ACC112 (cell line): Measurements from ENCODE around the gene KATNB1.

Source experiments
- H2AFZ ChIP-seq: fragments of 200-600 bp; sonication (generic); one replicate; pipeline ENCODE4 v1.6.0; 2017; ENCODE audit warnings: antibody characterized with exemption, low read length; ENCODE audit not compliant: unreplicated experiment
- H3K27ac ChIP-seq: fragments of 200-600 bp; sonication (generic); 2 replicates; pipeline ENCODE4 v1.5.1; 2014; ENCODE audit warnings: low read depth, mild to moderate bottlenecking, antibody characterized with exemption, low read length, moderate library complexity
- H3K27me3 ChIP-seq: fragments of 200-600 bp; sonication (generic); 2 replicates; pipeline ENCODE4 v1.6.1; 2014; ENCODE audit warnings: mild to moderate bottlenecking, antibody characterized with exemption, low read length, moderate library complexity, mixed read lengths; ENCODE audit not compliant: insufficient read depth
- H3K36me3 ChIP-seq: fragments of 200-600 bp; sonication (generic); 2 replicates; pipeline ENCODE4 v1.6.1; 2016; ENCODE audit warnings: mild to moderate bottlenecking, antibody characterized with exemption, low read length, moderate library complexity, mixed read lengths; ENCODE audit not compliant: insufficient read depth
- H3K4me1 ChIP-seq: fragments of 200-600 bp; sonication (generic); one replicate; pipeline ENCODE4 v1.6.1; 2016; ENCODE audit warnings: low read length, mixed read lengths; ENCODE audit not compliant: insufficient read depth, unreplicated experiment, control insufficient read depth
- H3K4me3 ChIP-seq: fragments of 200-600 bp; sonication (generic); 2 replicates; pipeline ENCODE4 v1.5.1; 2014; ENCODE audit warnings: mild to moderate bottlenecking, low read depth, low read length
- H3K79me2 ChIP-seq: fragments of 200-600 bp; sonication (generic); one replicate; pipeline ENCODE4 v1.6.0; 2016; ENCODE audit warnings: low read length; ENCODE audit not compliant: control insufficient read depth, unreplicated experiment, insufficient read depth

Gene KATNB1

DNA sequence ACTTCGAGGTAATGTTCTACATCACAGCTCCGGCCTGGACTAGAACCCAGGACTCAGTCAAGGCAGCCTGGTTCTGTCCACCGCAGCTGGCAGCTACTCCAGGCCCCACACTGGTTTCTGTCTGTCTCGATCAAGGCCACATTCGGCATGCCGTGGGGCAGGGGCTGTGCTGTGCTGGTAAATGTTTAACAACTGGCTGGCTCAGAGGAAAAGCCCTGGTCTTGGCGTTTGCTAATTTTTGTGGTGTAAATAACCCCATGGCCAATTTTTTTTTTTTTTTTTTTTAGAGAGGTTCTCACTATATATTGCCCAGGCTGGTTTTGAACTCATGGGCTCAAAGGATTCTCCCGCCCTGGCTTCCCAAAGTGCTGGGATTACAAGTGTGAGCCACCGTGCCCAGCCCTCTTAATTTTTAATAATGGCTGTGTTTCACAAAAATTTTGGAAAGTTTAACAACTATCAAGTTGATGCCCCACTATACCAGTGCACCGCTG, 41.3 kb upstream of the KATNB1 start:
- Histone ChIP-seq H2AFZ (no peak overlapping the region), H3K27ac (no peak overlapping the region), H3K36me3 (no peaks in the 10 kb centered on the region), H3K4me1 (no peaks in the 10 kb centered on the region), H3K4me3 (no peak overlapping the region), H3K27me3 (peaks cover 12% of the 10 kb centered on the region), H3K79me2 (no peaks in the 10 kb centered on the region)

DNA sequence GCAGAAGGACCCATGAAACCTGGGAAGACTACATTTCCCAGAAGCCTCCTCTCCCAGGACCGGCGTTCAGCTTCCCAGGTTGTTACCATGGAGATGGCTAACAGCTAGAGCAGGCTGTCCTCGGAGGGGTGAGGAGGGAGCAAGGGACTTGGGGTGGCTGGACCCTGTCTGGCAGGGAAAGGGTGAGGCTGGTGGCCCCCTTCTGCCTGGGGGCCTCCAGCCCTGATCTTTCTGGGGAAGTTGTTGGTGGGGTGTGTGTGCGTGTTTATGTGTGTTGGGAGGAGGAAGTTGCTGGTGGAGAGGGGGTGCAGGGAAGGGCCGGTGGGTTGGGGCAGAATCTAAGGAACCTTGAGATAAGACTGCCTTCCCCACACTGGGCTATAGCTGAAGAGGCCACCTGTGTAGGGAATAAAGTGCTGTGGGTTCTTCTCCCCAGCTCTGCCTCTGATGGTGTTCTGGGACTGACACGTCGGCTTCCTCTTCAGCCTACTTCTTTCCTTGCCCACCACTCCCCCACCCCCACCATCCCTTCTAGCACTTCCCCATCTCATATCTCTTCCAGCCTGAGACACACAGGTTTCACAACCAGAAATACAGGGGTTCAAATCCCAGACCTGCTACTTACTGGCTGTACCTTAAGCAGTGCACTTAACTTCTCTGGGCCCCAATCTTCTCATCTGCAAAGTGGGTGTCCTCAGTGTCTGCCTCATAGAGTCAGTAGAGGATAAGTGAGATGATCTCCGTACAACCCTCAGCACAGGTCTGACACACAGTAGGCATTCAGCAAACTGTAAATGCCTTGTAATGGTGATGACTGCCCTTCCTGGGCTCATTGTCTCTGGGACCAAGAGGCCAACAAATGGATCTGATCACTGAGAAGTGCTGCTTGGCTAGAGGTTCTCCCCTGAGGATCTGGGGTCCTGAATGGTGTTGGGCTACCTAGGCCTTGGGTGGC, 40.6 kb upstream of the KATNB1 start, which contains the start of gene DRC7:
Gene DRC7, plus strand, starts transcription at position 82 of the 955 bp plus-strand sequence. CDS start 3,144 bp downstream, outside the sequence.
- Histone ChIP-seq H3K36me3 (no peaks in the 10 kb centered on the region), H3K4me3 (0 out of 2 replicates have a peak within 1 kb of the TSS, but pooled peaks have one; percentile 35), H3K27me3 (peaks cover 12% of the 10 kb centered on the region), H2AFZ (no peak within 1 kb of the TSS), H3K79me2 (no peaks in the 10 kb centered on the region), H3K4me1 (no peaks in the 10 kb centered on the region), H3K27ac (no peak within 1 kb of the TSS)

GRCh38 chr16:57695680-57696069, 39.9 kb upstream of the KATNB1 start:
- Histone ChIP-seq H3K27me3 (peaks cover 12% of the 10 kb centered on the region), H3K79me2 (no peaks in the 10 kb centered on the region), H2AFZ (no peak overlapping the region), H3K4me3 (no peak overlapping the region), H3K36me3 (no peaks in the 10 kb centered on the region), H3K4me1 (no peaks in the 10 kb centered on the region), H3K27ac (no peak overlapping the region)

DNA sequence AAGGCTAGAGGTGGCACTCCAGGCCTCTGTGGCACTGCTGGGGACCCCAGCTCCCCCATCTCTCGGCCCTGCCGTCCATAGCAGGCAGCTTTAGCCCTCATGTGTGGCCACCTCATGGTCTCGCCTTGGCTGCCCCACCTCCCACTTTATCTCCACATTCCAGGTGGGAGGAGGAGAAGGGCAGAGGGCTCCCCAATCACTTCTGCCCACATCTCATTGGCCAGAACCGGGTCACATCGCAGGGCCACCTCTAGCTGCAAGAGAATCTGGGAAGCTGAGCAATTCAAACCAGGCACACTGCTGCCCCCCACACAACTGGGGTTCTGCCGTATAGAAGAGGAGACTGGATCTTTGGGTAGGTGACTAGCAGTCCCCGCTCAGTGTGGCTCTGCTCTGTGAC, 39.3 kb upstream of the KATNB1 start:
- Histone ChIP-seq H3K4me1 (no peaks in the 10 kb centered on the region), H3K27me3 (peaks cover 12% of the 10 kb centered on the region), H3K27ac (no peak overlapping the region), H3K36me3 (no peaks in the 10 kb centered on the region), H3K79me2 (no peaks in the 10 kb centered on the region), H2AFZ (no peak overlapping the region), H3K4me3 (no peak overlapping the region)

DNA sequence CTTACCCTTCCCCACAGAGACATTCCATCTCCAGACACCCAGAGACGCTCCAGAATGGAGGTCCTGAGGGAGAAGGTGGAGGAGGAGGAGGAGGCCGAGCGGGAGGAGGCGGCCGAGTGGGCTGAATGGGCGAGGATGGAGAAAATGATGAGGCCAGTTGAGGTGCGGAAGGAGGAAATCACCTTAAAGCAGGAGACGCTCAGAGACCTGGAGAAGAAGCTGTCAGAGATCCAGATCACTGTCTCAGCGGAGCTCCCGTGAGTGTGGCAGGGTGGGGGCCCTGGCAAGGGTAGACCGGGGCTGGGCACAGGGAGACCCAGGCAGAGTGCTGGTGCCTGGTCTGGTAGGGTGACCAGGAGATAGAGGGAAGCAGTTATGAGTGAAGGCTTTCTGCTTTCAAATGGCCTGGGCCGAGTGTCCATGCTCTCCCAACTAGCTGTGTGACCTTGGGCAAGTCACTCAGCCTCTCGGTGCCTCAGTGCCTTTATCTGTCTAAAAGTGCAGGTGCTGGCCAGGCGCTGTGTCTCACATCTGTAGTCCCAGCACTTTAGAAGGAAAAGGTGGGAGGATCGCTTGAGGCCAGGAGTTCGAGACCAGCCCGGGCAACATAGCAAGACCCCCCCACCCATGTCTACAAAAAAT, 37.6 kb upstream of the KATNB1 start:
- Histone ChIP-seq H2AFZ (no peak overlapping the region), H3K79me2 (no peaks in the 10 kb centered on the region), H3K27ac (no peak overlapping the region), H3K36me3 (no peaks in the 10 kb centered on the region), H3K27me3 (0 out of 2 replicates have a peak, but pooled peaks cover 3% of the 10 kb centered on the region), H3K4me1 (no peaks in the 10 kb centered on the region), H3K4me3 (no peak overlapping the region)

DNA sequence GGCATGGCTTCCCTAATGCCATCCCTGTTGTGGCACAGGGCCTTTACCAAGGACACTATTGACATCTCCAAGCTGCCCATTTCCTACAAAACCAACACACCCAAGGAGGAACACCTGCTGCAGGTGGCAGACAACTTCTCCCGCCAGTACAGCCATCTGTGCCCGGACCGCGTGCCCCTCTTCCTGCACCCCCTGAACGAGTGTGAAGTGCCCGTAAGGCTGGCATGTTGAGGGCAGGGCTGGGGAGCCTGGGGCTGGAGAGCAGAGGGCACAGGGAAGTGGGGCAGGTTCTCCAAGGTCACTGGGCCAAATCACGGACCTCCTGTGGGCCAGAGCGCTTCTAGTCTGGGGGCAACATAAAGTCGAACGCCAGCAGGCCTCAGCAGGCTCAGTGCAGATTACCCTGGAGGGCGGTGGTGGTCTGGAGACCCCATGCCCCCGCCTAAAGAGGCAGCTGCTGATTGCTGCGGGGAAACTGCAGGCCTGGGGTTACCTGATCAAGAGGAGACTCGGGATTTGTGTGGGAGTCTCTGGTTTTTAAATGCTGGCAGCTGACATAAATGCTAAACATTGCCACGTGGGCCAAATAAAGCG, 36.7 kb upstream of the KATNB1 start:
- Histone ChIP-seq H3K27me3 (no peaks in the 10 kb centered on the region), H3K4me1 (no peaks in the 10 kb centered on the region), H3K36me3 (no peaks in the 10 kb centered on the region), H3K4me3 (no peak overlapping the region), H3K27ac (no peak overlapping the region), H2AFZ (no peak overlapping the region), H3K79me2 (no peaks in the 10 kb centered on the region)

DNA sequence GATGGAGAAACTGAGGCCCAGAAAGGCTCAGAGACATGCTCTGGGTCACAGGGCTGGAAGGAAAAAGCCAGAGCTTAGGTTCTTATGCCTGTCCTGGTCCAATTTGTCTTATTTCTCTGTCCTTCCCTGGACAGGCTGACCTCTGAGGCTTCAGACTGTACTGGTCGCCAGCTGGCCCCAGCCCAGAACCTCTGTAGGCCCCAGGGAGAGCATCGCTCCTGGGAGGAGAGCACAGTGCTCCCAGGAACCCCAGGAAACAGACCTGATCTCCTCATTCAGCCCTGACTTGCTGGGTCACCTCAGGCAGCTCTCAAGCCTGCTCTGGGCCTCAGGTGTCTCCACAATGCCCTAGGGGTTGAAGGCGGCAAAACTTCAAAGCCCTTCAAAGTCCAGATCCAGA, 36.1 kb upstream of the KATNB1 start:
- Histone ChIP-seq H3K27ac (no peak overlapping the region), H3K27me3 (no peaks in the 10 kb centered on the region), H3K4me1 (no peaks in the 10 kb centered on the region), H3K36me3 (no peaks in the 10 kb centered on the region), H2AFZ (no peak overlapping the region), H3K4me3 (no peak overlapping the region), H3K79me2 (no peaks in the 10 kb centered on the region)

GRCh38 chr16:57699899-57700298, 35.7 kb upstream of the KATNB1 start:
- Histone ChIP-seq H3K79me2 (no peaks in the 10 kb centered on the region), H2AFZ (no peak overlapping the region), H3K4me3 (no peak overlapping the region), H3K36me3 (no peaks in the 10 kb centered on the region), H3K27ac (no peak overlapping the region), H3K4me1 (no peaks in the 10 kb centered on the region), H3K27me3 (no peaks in the 10 kb centered on the region)

GRCh38 chr16:57700781-57701551, 34.6 kb upstream of the KATNB1 start:
- Histone ChIP-seq H3K4me3 (no peak overlapping the region), H3K27me3 (peaks cover 5% of the 10 kb centered on the region), H2AFZ (no peak overlapping the region), H3K4me1 (no peaks in the 10 kb centered on the region), H3K79me2 (no peaks in the 10 kb centered on the region), H3K27ac (no peak overlapping the region), H3K36me3 (no peaks in the 10 kb centered on the region)

GRCh38 chr16:57701759-57702371, 33.7 kb upstream of the KATNB1 start:
- Histone ChIP-seq H3K27ac (no peak overlapping the region), H3K79me2 (no peaks in the 10 kb centered on the region), H3K36me3 (no peaks in the 10 kb centered on the region), H3K27me3 (peaks cover 6% of the 10 kb centered on the region), H2AFZ (no peak overlapping the region), H3K4me3 (no peak overlapping the region), H3K4me1 (no peaks in the 10 kb centered on the region)
